Measurements from ENCODE around the gene CCRL2. TPM values are rescaled to one million over a fixed set of nuclear protein-coding genes. Genes with fewer than 3 reads are reported as not detected.
A peak's percentile ranks its signal among the peaks of the same experiment; 100 is the strongest.

The CCRL2 gene
- total and polyA plus RNA-seq, 9 of the 15 experiments (the other 6 are each of a cell fraction or from before 2014, with no cell fraction given) = 3.4 to 5.7 (median 4.0) TPM

- TF ChIP-seq KDM1A (IDR thresholded peaks at IDR 0.05) (no peak), DACH1 (IDR thresholded peaks at IDR 0.05; ENCODE audit: partially characterized antibody) (no peak), GATA2 (CRISPR knock-in tag; IDR thresholded peaks at IDR 0.05) (no peak), E2F1 (CRISPR knock-in tag; IDR thresholded peaks at IDR 0.05) (no peak), SRSF3 (IDR thresholded peaks at IDR 0.05; ENCODE audit: insufficient read depth, low read length) (no peak), ZNF140 (CRISPR knock-in tag; IDR thresholded peaks at IDR 0.05) (no peak)
Observed at GRCh38 chr3:46442576-46443530, 35.8 kb downstream of the CCRL2 start (continued).

GRCh38 chr3:46447228-46447985 lies 40.3 kb downstream of the CCRL2 start:
- ATAC-seq (peak; percentile 26; the same call in 1 of the 3 replicates), FAIRE-seq (no peak)
- intact Hi-C loops (cut with micrococcal nuclease) = no loop called here
- TF ChIP-seq ZKSCAN1 (IDR thresholded peaks at IDR 0.05; ENCODE audit: low read depth, low read length) (no peak), ESRRB (CRISPR knock-in tag; IDR thresholded peaks at IDR 0.05; ENCODE audit: borderline replicate concordance) (no peak), KLF16 (IDR thresholded peaks at IDR 0.05) (no peak), DEAF1 (CRISPR knock-in tag; IDR thresholded peaks at IDR 0.05) (peak; percentile 26; the same call in 1 of the 2 replicates), ID3 (CRISPR knock-in tag; IDR thresholded peaks at IDR 0.05) (no peak), ID3 (tag; IDR thresholded peaks at IDR 0.05) (no peak), HES1 (IDR thresholded peaks at IDR 0.05; ENCODE audit: low read depth) (no peak), TGIF2 (CRISPR knock-in tag; IDR thresholded peaks at IDR 0.05) (no peak), BMI1 (IDR thresholded peaks at IDR 0.05; ENCODE audit: low read length) (no peak)

More at GRCh38 chr3:46447228-46447985, 40.3 kb downstream of the CCRL2 start:
- Histone ChIP-seq H3K4me1 (replicated peaks in 1 of 2; ENCODE audit: control insufficient read depth in 2 of 2, insufficient read depth in 2 of 2, low read length in 2 of 2) (peaks cover 0 to 3% of the 10 kb centered on the region in 2 experiments; a peak in 1 of 5 replicates), H2AFZ (ENCODE audit: low read depth, low read length) (no peak overlapping the region), H4K20me1 (replicated peaks; ENCODE audit: control insufficient read depth, insufficient read depth, low read length) (no peaks in the 10 kb centered on the region), H3K79me2 (ENCODE audit: control insufficient read depth, insufficient read depth, low read length) (no peaks in the 10 kb centered on the region), H3K9me1 (ENCODE audit: control insufficient read depth, insufficient read depth, low read length) (no peaks in the 10 kb centered on the region), H3K9me3 (replicated peaks; ENCODE audit: control insufficient read depth, insufficient read depth, low read depth, low read length) (no peaks in the 10 kb centered on the region), H3K36me3 (ENCODE audit: control insufficient read depth, insufficient read depth, low read length) (no peaks in the 10 kb centered on the region), H3K9ac (ENCODE audit: insufficient read depth in 1 of 2, low read depth in 2 of 2, low read length in 2 of 2) (no peak overlapping the region), H3K4me3 (no peak overlapping the region), H3K4me2 (ENCODE audit: insufficient read depth, low read length) (no peak overlapping the region), H3K27ac (ENCODE audit: extremely low read depth, low read depth, low read length) (no peak overlapping the region), H3K27me3 (ENCODE audit: control insufficient read depth in 2 of 2, insufficient read depth in 2 of 2, low read length in 2 of 2) (peaks cover 41 to 70% of the 10 kb centered on the region in 2 experiments)
- ChIA-PET CTCF (ENCODE audit: low intra/inter-chr PET ratio) (no interaction called here), POLR2A (interaction anchor here (0.5 to 0.6 kb wide), 2 partner anchors 9 to 148 kb away, joined by 3 to 5 read pairs; no protein-coding TSS in a partner anchor)
- in situ Hi-C loops (cut with MboI) = no loop called here
- BruUV-seq (replicated peaks) = no TSS peak
- DNase-seq (ENCODE audit: extremely low read depth in 1 of 4, low spot score in 3 of 4) = no peak
- whole genome bisulfite sequencing (ENCODE audit: insufficient coverage, low coverage, missing lambda C conversion rate) = 0% methylated on average over 5 of the region's 5 CpGs
